Measurements from ENCODE around the gene FAP.

- TF ChIP-seq CTCF (conservative IDR thresholded peaks at IDR 0.05; ENCODE audit: low read depth, low read length) (no peak), MAZ (IDR thresholded peaks at IDR 0.05; ENCODE audit: borderline replicate concordance, low read depth, low read length) (no peak), POLR2A (IDR thresholded peaks at IDR 0.05; ENCODE audit: low read depth, low read length) (no peak), RAD21 (IDR thresholded peaks at IDR 0.05; ENCODE audit: low read length) (no peak), CHD1 (IDR thresholded peaks at IDR 0.05; ENCODE audit: low read depth, low read length) (no peak)
Measured at GRCh38 chr2:162148956-162149355, 94.3 kb downstream of the FAP start.

Data from IMR-90 (cell line).